ENCODE data around the gene AP3B1. TPM values are rescaled to one million over a fixed set of nuclear protein-coding genes. Genes with fewer than 3 reads are reported as not detected.

AP3B1 gene
- polyA plus RNA-seq, 1 experiment: 67.0 TPM

DNA sequence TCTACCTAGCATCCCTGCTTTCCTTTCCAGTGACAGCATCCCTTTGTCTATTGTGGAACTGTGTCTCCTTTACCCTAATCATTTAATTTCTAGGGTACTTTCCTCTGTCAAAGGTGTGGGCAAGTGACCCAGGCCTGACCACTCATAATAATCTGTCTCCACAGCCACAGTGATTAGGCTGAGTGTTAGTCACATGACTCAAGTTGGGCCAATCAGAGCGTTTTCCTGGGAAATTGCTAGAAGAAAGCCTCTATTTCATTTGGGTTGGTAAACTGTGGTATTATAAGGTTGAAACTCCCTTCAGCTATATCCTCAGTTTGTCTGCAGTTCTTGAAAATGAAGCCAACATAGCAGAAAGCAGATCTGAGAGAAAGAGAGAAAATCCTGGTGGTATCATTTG lies 14.2 kb upstream of the AP3B1 start:
- CTCF ChIA-PET: interaction anchor here (0.7 kb wide), 1 partner anchor 12 kb away, joined by 3 read pairs; no protein-coding TSS in a partner anchor

DNA sequence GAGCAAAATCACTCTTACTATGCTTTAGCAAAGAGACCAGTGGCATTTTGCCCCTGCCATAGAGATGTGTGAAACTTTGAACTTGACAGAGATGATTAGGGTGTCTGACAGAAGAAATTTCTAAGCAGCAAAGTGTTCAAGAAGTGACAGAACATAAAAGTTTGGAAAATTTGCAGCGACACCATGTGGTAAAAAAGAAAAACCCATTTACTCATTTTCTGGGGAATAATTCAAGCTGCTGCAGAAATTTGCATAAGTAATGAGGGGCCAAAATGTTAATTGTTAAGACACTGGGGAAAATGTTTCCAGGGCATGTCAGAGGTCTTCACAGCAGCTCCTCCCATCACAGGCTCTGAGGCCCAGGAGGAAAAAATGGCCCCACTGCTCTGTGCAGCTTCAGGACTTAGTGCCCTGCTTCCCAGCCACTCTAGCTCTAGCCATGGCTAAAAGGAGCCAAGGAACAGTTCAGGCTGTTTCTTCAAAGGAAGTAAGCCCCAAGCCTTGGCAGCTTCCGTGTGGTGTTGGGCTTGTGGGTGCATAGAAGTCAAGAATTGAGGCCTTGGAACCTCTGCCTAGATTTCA lies 6.1 kb upstream of the AP3B1 start:
- Histone ChIP-seq H3K4me3 (ENCODE audit: low read depth, low read length) (no peak overlapping the region), H3K27ac (ENCODE audit: low read depth, low read length) (no peak overlapping the region), H3K27me3 (ENCODE audit: control insufficient read depth, insufficient read depth, low read length) (peaks cover 2% of the 10 kb centered on the region), H3K9me3 (ENCODE audit: control insufficient read depth, insufficient read depth, low read length) (no peaks in the 10 kb centered on the region)
- no peak for DNase-seq (ENCODE audit: low read depth, low spot score)
- POLR2A ChIA-PET: no interaction called here
- TF ChIP-seq, protein P1, sequence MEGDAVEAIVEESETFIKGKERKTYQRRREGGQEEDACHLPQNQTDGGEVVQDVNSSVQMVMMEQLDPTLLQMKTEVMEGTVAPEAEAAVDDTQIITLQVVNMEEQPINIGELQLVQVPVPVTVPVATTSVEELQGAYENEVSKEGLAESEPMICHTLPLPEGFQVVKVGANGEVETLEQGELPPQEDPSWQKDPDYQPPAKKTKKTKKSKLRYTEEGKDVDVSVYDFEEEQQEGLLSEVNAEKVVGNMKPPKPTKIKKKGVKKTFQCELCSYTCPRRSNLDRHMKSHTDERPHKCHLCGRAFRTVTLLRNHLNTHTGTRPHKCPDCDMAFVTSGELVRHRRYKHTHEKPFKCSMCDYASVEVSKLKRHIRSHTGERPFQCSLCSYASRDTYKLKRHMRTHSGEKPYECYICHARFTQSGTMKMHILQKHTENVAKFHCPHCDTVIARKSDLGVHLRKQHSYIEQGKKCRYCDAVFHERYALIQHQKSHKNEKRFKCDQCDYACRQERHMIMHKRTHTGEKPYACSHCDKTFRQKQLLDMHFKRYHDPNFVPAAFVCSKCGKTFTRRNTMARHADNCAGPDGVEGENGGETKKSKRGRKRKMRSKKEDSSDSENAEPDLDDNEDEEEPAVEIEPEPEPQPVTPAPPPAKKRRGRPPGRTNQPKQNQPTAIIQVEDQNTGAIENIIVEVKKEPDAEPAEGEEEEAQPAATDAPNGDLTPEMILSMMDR (IDR thresholded peaks at IDR 0.05; ENCODE audit: low read depth, low read length): peak; percentile 51
- CTCF ChIA-PET: interaction anchor here (0.6 to 1.6 kb wide), 10 partner anchors 10 to 742 kb away, joined by 3 to 7 read pairs (median 3); no protein-coding TSS in a partner anchor

More for the DNA sequence above, 14.2 kb upstream of the AP3B1 start:
- H3K27ac ChIP-seq (ENCODE audit: low read depth, low read length): no peak overlapping the region
- POLR2A ChIA-PET: no interaction called here
- H3K27me3 ChIP-seq (ENCODE audit: control insufficient read depth, insufficient read depth, low read length): peaks cover 7% of the 10 kb centered on the region
- no peaks in the 10 kb centered on the region for H3K9me3 ChIP-seq (ENCODE audit: control insufficient read depth, insufficient read depth, low read length)
- no peak for DNase-seq (ENCODE audit: low read depth, low spot score)
- TF ChIP-seq, protein P1 (IDR thresholded peaks at IDR 0.05; ENCODE audit: low read depth, low read length): no peak
- H3K4me3 ChIP-seq (ENCODE audit: low read depth, low read length): no peak overlapping the region

DNA sequence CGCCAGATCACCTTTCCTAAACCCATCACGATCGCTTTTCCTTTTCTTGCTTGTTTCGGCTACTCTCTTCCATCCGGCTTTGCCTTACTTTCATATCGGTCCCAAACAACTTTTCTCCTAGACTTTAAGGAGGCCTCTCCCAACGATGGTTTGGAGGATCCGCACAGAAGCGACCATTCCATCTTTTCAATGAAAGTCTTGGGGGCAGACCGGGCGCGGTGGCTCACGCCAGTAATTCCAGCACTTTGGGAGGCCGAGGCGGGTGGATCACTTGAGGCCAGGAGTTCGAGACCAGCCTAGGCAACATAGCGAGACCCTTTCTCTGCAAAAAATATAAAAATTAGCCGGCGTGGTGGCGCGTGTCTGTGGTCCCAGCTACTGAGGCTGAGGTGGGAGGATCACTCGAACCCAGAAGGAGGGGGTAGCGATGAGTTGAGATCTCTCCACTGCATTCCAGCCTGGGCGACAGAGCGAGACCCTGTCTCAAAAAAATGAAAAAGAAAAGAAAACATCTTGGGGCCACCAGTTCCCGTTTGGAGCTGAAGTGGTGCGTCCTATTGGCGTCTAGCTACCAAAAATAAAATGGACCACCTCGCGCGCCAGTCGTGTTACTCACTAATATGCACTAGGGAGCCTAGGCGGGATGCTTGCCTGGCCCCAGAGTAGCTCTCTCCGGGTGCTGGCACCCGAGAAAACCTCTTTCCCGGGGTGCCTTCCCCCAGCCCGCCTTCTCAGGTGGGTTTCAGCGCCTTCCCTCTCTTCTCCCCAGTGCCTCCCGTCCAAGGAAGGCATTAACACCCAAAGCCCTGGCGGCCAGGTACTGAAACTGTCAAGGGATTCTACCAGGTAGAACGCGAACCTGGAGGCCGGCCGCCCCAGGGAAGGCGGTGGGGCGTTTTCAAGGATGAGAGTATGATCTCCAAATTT lies 800 bp upstream of the AP3B1 start:
- no peak for DNase-seq (ENCODE audit: low read depth, low spot score)
- peak overlapping the region; percentile 83 for H3K27ac ChIP-seq (ENCODE audit: low read depth, low read length)
- no peaks in the 10 kb centered on the region for H3K9me3 ChIP-seq (ENCODE audit: control insufficient read depth, insufficient read depth, low read length)
- ChIA-PET CTCF (interaction anchor here (0.7 to 1.9 kb wide), 6 partner anchors 27 to 737 kb away, joined by 3 to 6 read pairs (median 3); no protein-coding TSS in a partner anchor), POLR2A (interaction anchor here (0.5 to 1.3 kb wide), 2 partner anchors 65 to 1500 kb away, joined by 4 to 15 read pairs; partner anchors contain the start of gene SCAMP1)
- peaks cover 2% of the 10 kb centered on the region for H3K27me3 ChIP-seq (ENCODE audit: control insufficient read depth, insufficient read depth, low read length)
- TF ChIP-seq, protein P1 (IDR thresholded peaks at IDR 0.05; ENCODE audit: low read depth, low read length): peak; percentile 39
- peak overlapping the region; percentile 72 for H3K4me3 ChIP-seq (ENCODE audit: low read depth, low read length)

DNA sequence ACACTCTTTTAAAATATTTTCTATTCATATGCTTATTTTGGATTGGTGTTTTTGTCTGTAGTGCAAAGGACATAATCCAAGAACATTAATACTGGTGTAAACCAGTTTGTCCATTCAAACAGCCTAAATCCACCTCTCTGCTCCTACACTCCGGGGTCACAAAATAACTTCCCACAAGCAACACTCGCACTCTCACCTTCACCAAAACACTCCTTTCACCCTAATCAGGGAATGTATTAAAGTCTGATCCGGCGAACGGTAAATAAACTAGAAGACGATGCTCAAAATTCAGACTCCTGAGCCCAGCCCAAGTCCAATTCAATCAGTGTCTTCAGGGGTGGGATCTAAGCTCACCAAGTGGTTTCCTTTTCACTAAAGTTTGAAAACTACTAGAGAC lies 649 bp downstream of the AP3B1 start:
- DNase-seq (ENCODE audit: low read depth, low spot score): no peak
- H3K27me3 ChIP-seq (ENCODE audit: control insufficient read depth, insufficient read depth, low read length): no peaks in the 10 kb centered on the region
- H3K27ac ChIP-seq (ENCODE audit: low read depth, low read length): peak overlapping the region; percentile 89
- H3K4me3 ChIP-seq (ENCODE audit: low read depth, low read length): peak overlapping the region; percentile 98
- TF ChIP-seq, protein P1 (IDR thresholded peaks at IDR 0.05; ENCODE audit: low read depth, low read length): no peak
- no peaks in the 10 kb centered on the region for H3K9me3 ChIP-seq (ENCODE audit: control insufficient read depth, insufficient read depth, low read length)
- ChIA-PET CTCF (no interaction called here), POLR2A (interaction anchor here (1.3 kb wide), 1 partner anchor 66 kb away, joined by 15 read pairs; the partner anchor contains the start of gene SCAMP1)

All from AG04450 (cell line).